NCI-H2107 treated with DMSO at 0.1 percent for 48 hours (cell line): ENCODE results near the gene TMEM183A.

ENCODE experiments used
- DNase-seq: peaks from one replicate; lab custom pipeline; 2025; ENCODE audit not compliant: unreplicated experiment; lab: John Stamatoyannopoulos, UW

The TMEM183A gene

GRCh38 chr1:203066965-203067364 lies 59.8 kb downstream of the TMEM183A start:
- DNase-seq, result no peak

- peak; percentile 25 for DNase-seq
These were observed 62.0 kb downstream of the TMEM183A start for GRCh38 chr1:203069030-203069747.

- no peak for DNase-seq
These were observed 64.9 kb downstream of the TMEM183A start for GRCh38 chr1:203072002-203072602.

DNA sequence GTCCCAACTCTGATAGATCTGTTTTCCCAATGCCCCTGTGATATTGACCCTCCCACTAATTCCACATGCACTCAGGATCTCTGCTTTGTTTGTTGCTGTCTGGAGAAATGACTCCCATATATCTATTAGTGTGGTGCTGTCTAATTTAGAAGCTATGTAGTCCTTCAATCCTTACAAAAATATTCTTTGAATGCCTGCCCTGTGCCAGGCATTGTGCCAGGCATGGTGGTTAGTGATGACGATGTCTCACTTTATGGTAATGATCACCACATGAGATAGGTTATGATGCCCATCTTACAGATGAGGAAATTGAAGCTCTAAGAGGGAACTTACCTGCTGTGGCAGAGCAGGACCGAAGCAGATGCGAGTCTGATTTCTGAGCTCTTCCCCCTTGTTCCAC lies 65.7 kb downstream of the TMEM183A start:
- no peak for DNase-seq

GRCh38 chr1:203073469-203073868 lies 66.3 kb downstream of the TMEM183A start:
- DNase-seq, result no peak
